IMR-90 (cell line): ENCODE results near the gene OR7A5. TPM values are rescaled to one million over a fixed set of nuclear protein-coding genes. Genes with fewer than 3 reads are reported as not detected.

Source experiments
- ATAC-seq: fragments of 200-7000 bp; cut with Tn5 transposase; 2 replicates; pipeline ENCODE4 v1.9.1; 2020; ENCODE audit warnings: low read depth, mild to moderate bottlenecking, moderate library complexity
- BruUV-seq: library from RNA; stranded (reverse); fragments of 400-500 nt; replicated peaks from 2 replicates; lab custom pipeline; 2021; lab: Mats Ljungman, UMichigan
- CTCF ChIA-PET: fragments of 300-600 bp; formaldehyde crosslinking; extraction: SDS; loops from one replicate; lab custom pipeline; 2021; ENCODE audit warnings: antibody characterized with exemption; lab: Yijun Ruan, JAX
- POLR2A ChIA-PET: fragments of 300-600 bp; sonication (Branson Sonifier 250); formaldehyde crosslinking; loops from one replicate; lab custom pipeline; 2022; ENCODE audit warnings: antibody characterized with exemption; ENCODE audit not compliant: unreplicated experiment; lab: Charles Lee
- DNase-seq: peaks from one replicate; pipeline ENCODE4 v3.0.0; 2013
- H2AFZ ChIP-seq: replicated peaks from 2 replicates; pipeline ENCODE3; 2013; ENCODE audit warnings: low read length, mild to moderate bottlenecking; ENCODE audit not compliant: poor library complexity
- H2AK5ac ChIP-seq: 2 replicates; pipeline ENCODE4 v1.6.1; 2013; ENCODE audit warnings: low read depth, low read length, inconsistent platforms
- H2AK9ac ChIP-seq: replicated peaks from 2 replicates; pipeline ENCODE3; 2013; ENCODE audit warnings: mild to moderate bottlenecking, low read depth, low read length, moderate library complexity; ENCODE audit not compliant: poor library complexity
- H2BK120ac ChIP-seq: 2 replicates; pipeline ENCODE4 v1.6.1; 2013; ENCODE audit warnings: low read depth, low read length, inconsistent platforms
- H2BK15ac ChIP-seq: 3 replicates; pipeline ENCODE4 v1.6.1; 2013; ENCODE audit warnings: low read depth, low read length, inconsistent platforms
- H2BK20ac ChIP-seq: 2 replicates; pipeline ENCODE4 v1.6.1; 2013; ENCODE audit warnings: low read depth, mild to moderate bottlenecking, inconsistent platforms, low read length, moderate library complexity
- H2BK5ac ChIP-seq: 2 replicates; pipeline ENCODE4 v1.6.1; 2013; ENCODE audit warnings: mild to moderate bottlenecking, low read depth, low read length, inconsistent platforms; ENCODE audit not compliant: poor library complexity, severe bottlenecking
- H3K14ac ChIP-seq: replicated peaks from 2 replicates; pipeline ENCODE4 v1.6.1; 2013; ENCODE audit warnings: low read depth, low read length, inconsistent platforms
- H3K18ac ChIP-seq: 2 replicates; pipeline ENCODE4 v1.6.1; 2013; ENCODE audit warnings: low read depth, low read length, control low read depth
- H3K23ac ChIP-seq: 2 replicates; pipeline ENCODE4 v1.6.1; 2013; ENCODE audit warnings: low read depth, low read length, inconsistent platforms
- H3K27ac ChIP-seq: 2 replicates; pipeline ENCODE4 v1.5.1; 2013; ENCODE audit warnings: mild to moderate bottlenecking, control low read depth, low read length; ENCODE audit not compliant: insufficient read depth
- H3K27me3 ChIP-seq: 2 replicates; pipeline ENCODE4 v1.6.1; 2013; ENCODE audit warnings: low read length; ENCODE audit not compliant: control insufficient read depth, insufficient read depth
- H3K36me3 ChIP-seq: 2 replicates; pipeline ENCODE4 v1.6.1; 2013; ENCODE audit warnings: low read length, mixed read lengths; ENCODE audit not compliant: control insufficient read depth, insufficient read depth
- H3K4ac ChIP-seq: 2 replicates; pipeline ENCODE4 v1.6.1; 2013; ENCODE audit warnings: low read depth, low read length, inconsistent platforms
- H3K4me1 ChIP-seq: 2 replicates; pipeline ENCODE4 v1.6.1; 2013; ENCODE audit warnings: low read length, mixed read lengths; ENCODE audit not compliant: control insufficient read depth, insufficient read depth
- H3K4me2 ChIP-seq: 2 replicates; pipeline ENCODE4 v1.6.1; 2013; ENCODE audit warnings: low read depth, mild to moderate bottlenecking, control low read depth, low read length, moderate library complexity
- H3K4me3 ChIP-seq: 2 replicates; pipeline ENCODE4 v1.5.1; 2013; ENCODE audit warnings: low read depth, mild to moderate bottlenecking, control low read depth, low read length, moderate library complexity; ENCODE audit not compliant: insufficient read depth
- H3K56ac ChIP-seq: 2 replicates; pipeline ENCODE4 v1.6.1; 2013; ENCODE audit warnings: low read length, inconsistent platforms; ENCODE audit not compliant: insufficient read depth; ENCODE audit errors: extremely low read depth
- H3K79me1 ChIP-seq, 2 experiments: 2 replicates each; pipeline ENCODE4 v1.6.1; 2013; ENCODE audit warnings: low read length in 2 of 2, inconsistent platforms in 1 of 2, low read depth in 1 of 2
- H3K9ac ChIP-seq: 2 replicates; pipeline ENCODE4 v1.6.1; 2013; ENCODE audit warnings: low read depth, low read length, control low read depth
- H3K9me1 ChIP-seq: 2 replicates; pipeline ENCODE4 v1.6.1; 2013; ENCODE audit warnings: low read length, inconsistent platforms; ENCODE audit not compliant: insufficient read depth
- H3K9me3 ChIP-seq: 2 replicates; pipeline ENCODE4 v1.6.1; 2013; ENCODE audit warnings: low read length; ENCODE audit not compliant: control insufficient read depth, insufficient read depth
- H4K20me1 ChIP-seq: 2 replicates; pipeline ENCODE4 v1.6.1; 2013; ENCODE audit warnings: low read length, inconsistent platforms; ENCODE audit not compliant: insufficient read depth
- H4K5ac ChIP-seq: 2 replicates; pipeline ENCODE4 v1.6.1; 2013; ENCODE audit warnings: mild to moderate bottlenecking, low read depth, low read length, control low read depth
- H4K8ac ChIP-seq, 2 experiments: 2 replicates each; pipeline ENCODE4 v1.6.1; 2013; ENCODE audit warnings: low read depth in 2 of 2, low read length in 2 of 2, control low read depth in 1 of 2, inconsistent platforms in 1 of 2
- H4K91ac ChIP-seq: 2 replicates; pipeline ENCODE4 v1.6.1; 2013; ENCODE audit warnings: low read depth, low read length, inconsistent platforms; ENCODE audit not compliant: insufficient read depth
- BHLHE40 ChIP-seq: fragments of 150-350 bp; IDR thresholded peaks from 2 replicates; pipeline ENCODE4 v1.6.1; 2016; ENCODE audit warnings: mild to moderate bottlenecking, low read depth, low read length
- CEBPB ChIP-seq: IDR thresholded peaks from 2 replicates; pipeline ENCODE4 v1.6.1; 2012; ENCODE audit warnings: low read depth, low read length, improper control_type of control experiment
- CHD1 ChIP-seq: IDR thresholded peaks from 2 replicates; pipeline ENCODE4 v1.6.1; 2012; ENCODE audit warnings: low read depth, low read length, improper control_type of control experiment
- ELK1 ChIP-seq: fragments of 150-350 bp; IDR thresholded peaks from 2 replicates; pipeline ENCODE4 v1.6.1; 2016; ENCODE audit warnings: low read depth, mild to moderate bottlenecking, low read length, moderate library complexity, borderline replicate concordance
- FOS ChIP-seq: fragments of 150-350 bp; IDR thresholded peaks from 2 replicates; pipeline ENCODE4 v1.6.1; 2016; ENCODE audit warnings: low read depth, low read length
- MAZ ChIP-seq: IDR thresholded peaks from 2 replicates; pipeline ENCODE4 v1.6.1; 2012; ENCODE audit warnings: low read depth, mild to moderate bottlenecking, low read length, improper control_type of control experiment, moderate library complexity, borderline replicate concordance
- MXI1 ChIP-seq: IDR thresholded peaks from 2 replicates; pipeline ENCODE4 v1.6.1; 2012; ENCODE audit warnings: low read depth, mild to moderate bottlenecking, low read length, moderate library complexity, borderline replicate concordance
- NFE2L2 ChIP-seq: fragments of 150-350 bp; IDR thresholded peaks from 2 replicates; pipeline ENCODE4 v1.6.1; 2016; ENCODE audit warnings: low read depth, mild to moderate bottlenecking, low read length
- POLR2A ChIP-seq: IDR thresholded peaks from 2 replicates; pipeline ENCODE4 v1.6.1; 2012; ENCODE audit warnings: mild to moderate bottlenecking, low read depth, low read length
- RAD21 ChIP-seq: IDR thresholded peaks from 2 replicates; pipeline ENCODE4 v1.6.1; 2012; ENCODE audit warnings: low read length, improper control_type of control experiment
- RCOR1 ChIP-seq: IDR thresholded peaks from 2 replicates; pipeline ENCODE4 v1.6.1; 2012; ENCODE audit warnings: mild to moderate bottlenecking, low read length, improper control_type of control experiment; ENCODE audit not compliant: insufficient replicate concordance
- RFX5 ChIP-seq: IDR thresholded peaks from 2 replicates; pipeline ENCODE4 v1.8.0; 2012; ENCODE audit warnings: low read depth, mild to moderate bottlenecking, low read length, moderate library complexity
- SMC3 ChIP-seq: fragments of 150-350 bp; IDR thresholded peaks from 2 replicates; pipeline ENCODE4 v1.6.1; 2016; ENCODE audit warnings: low read depth, mild to moderate bottlenecking, antibody characterized with exemption, low read length, moderate library complexity
- USF2 ChIP-seq: fragments of 150-350 bp; IDR thresholded peaks from 2 replicates; pipeline ENCODE4 v1.6.1; 2017; ENCODE audit warnings: mild to moderate bottlenecking, antibody characterized with exemption, low read length, low read depth
- WGBS, 2 experiments: methylation state at CpG; one replicate each; pipeline versions ENCODE4 v1.1.5 to v1.1.7; 2013; ENCODE audit warnings: missing lambda C conversion rate in 2 of 2; ENCODE audit not compliant: insufficient read length in 1 of 2; ENCODE audit errors: extremely low coverage in 2 of 2; 5-methylcytosine and 5-hydroxymethylcytosine counted together
- dilution Hi-C: fragments of 300-500 bp; cut with HindIII; formaldehyde crosslinking; loops from one replicate; pipeline ENCODE4 v1.14.3; 2018; ENCODE audit warnings: low sequenced_read_pairs; ENCODE audit not compliant: unreplicated experiment
- in situ Hi-C: fragments of 300-500 bp; cut with MboI; formaldehyde crosslinking; loops from 3 replicates; pipeline ENCODE4 v1.14.3; 2019; ENCODE audit warnings: low sequenced_read_pairs, inconsistent platforms, mixed read lengths
- intact Hi-C: fragments of 100-400 bp; cut with micrococcal nuclease; formaldehyde crosslinking; loops from 2 replicates; pipeline ENCODE4 v1.10.0; 2022
- polyA plus RNA-seq, 3 experiments: library from polyadenylated mRNA; depleted of rRNA; stranded (reverse); fragments of >200 nt; gene quantifications; 2 replicates each; pipeline ENCODE4 v1.2.3, GENCODE V29; 2012; ENCODE audit warnings: low replicate concordance in 1 of 3
- total RNA-seq: library from RNA; depleted of rRNA; stranded (reverse); fragments of >200 nt; gene quantifications from 2 replicates; pipeline ENCODE4 v1.2.3, GENCODE V29; 2012
- TF ChIP-seq, protein P1 (sequence below): conservative IDR thresholded peaks from 2 replicates; pipeline ENCODE4 v1.5.1; 2012; ENCODE audit warnings: mild to moderate bottlenecking, low read depth, low read length, improper control_type of control experiment

The OR7A5 gene
- total and polyA plus RNA-seq, 2 of the 4 experiments (the other 2 are of a cell fraction): not detected

DNA sequence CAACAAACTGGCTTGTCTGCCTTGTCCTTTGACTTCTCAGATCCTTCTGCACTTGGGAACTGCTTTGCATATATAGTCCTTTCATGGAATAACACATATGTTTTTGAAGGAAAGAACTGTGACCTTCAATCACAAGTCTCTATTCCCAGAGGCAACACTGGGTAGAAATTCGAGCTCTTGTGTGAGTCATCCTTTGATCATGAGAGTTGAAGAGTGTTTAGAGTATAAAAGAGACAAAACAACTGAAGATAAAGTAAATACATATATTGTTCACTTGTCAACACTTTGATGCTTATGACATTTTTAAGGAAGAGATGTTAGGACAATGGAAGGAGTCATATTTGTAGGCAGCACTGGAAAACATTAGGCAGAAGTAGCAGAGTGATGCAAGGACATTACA, 5.2 kb upstream of the OR7A5 start:
- CTCF ChIA-PET: no interaction called here
- no peak overlapping the region for H2BK15ac ChIP-seq
- no peak for ATAC-seq

More for the DNA sequence above, 5.2 kb upstream of the OR7A5 start:
- H4K91ac ChIP-seq: no peak overlapping the region
- no peak overlapping the region for H2BK5ac ChIP-seq
- TF ChIP-seq RCOR1 (no peak), POLR2A (no peak), SMC3 (no peak), RFX5 (no peak), CHD1 (no peak), CEBPB (no peak), MAZ (no peak), RAD21 (no peak), MXI1 (no peak), FOS (no peak), BHLHE40 (no peak), USF2 (no peak), ELK1 (no peak), NFE2L2 (no peak)
- TF ChIP-seq, protein P1, sequence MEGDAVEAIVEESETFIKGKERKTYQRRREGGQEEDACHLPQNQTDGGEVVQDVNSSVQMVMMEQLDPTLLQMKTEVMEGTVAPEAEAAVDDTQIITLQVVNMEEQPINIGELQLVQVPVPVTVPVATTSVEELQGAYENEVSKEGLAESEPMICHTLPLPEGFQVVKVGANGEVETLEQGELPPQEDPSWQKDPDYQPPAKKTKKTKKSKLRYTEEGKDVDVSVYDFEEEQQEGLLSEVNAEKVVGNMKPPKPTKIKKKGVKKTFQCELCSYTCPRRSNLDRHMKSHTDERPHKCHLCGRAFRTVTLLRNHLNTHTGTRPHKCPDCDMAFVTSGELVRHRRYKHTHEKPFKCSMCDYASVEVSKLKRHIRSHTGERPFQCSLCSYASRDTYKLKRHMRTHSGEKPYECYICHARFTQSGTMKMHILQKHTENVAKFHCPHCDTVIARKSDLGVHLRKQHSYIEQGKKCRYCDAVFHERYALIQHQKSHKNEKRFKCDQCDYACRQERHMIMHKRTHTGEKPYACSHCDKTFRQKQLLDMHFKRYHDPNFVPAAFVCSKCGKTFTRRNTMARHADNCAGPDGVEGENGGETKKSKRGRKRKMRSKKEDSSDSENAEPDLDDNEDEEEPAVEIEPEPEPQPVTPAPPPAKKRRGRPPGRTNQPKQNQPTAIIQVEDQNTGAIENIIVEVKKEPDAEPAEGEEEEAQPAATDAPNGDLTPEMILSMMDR: no peak
- no peak overlapping the region for H2AFZ ChIP-seq
- H2BK20ac ChIP-seq: no peak overlapping the region
- no peak overlapping the region for H4K5ac ChIP-seq
- no peak for DNase-seq
- no TSS peak for BruUV-seq
- H3K56ac ChIP-seq: no peak overlapping the region
- no peak overlapping the region for H3K4ac ChIP-seq
- no peaks in the 10 kb centered on the region for H3K36me3 ChIP-seq
- no peak overlapping the region for H2BK120ac ChIP-seq
- H3K4me3 ChIP-seq: no peak overlapping the region
- H2AK5ac ChIP-seq: no peak overlapping the region
- H3K18ac ChIP-seq: no peak overlapping the region
- intact Hi-C loops (no loop called here), in situ Hi-C loops (no loop called here), dilution Hi-C loops (no loop called here)
- no peaks in the 10 kb centered on the region for H3K79me1 ChIP-seq
- WGBS, 2 experiments: no CpG with 5 or more reads among the region's 1 CpG
- no peak overlapping the region for H3K27ac ChIP-seq
- no peaks in the 10 kb centered on the region for H4K20me1 ChIP-seq
- H3K23ac ChIP-seq: no peak overlapping the region
- POLR2A ChIA-PET: no interaction called here
- no peak overlapping the region for H4K8ac ChIP-seq
- H3K9ac ChIP-seq: no peak overlapping the region
- H3K14ac ChIP-seq: no peak overlapping the region
- H3K4me1 ChIP-seq: no peaks in the 10 kb centered on the region
- no peaks in the 10 kb centered on the region for H3K9me1 ChIP-seq
- H3K4me2 ChIP-seq: no peak overlapping the region
- peaks cover 3% of the 10 kb centered on the region; the same call in 1 of the 2 replicates for H3K9me3 ChIP-seq
- no peaks in the 10 kb centered on the region for H3K27me3 ChIP-seq
- H2AK9ac ChIP-seq: no peak overlapping the region
